ENCODE results near the gene ARPC1A.

DNA sequence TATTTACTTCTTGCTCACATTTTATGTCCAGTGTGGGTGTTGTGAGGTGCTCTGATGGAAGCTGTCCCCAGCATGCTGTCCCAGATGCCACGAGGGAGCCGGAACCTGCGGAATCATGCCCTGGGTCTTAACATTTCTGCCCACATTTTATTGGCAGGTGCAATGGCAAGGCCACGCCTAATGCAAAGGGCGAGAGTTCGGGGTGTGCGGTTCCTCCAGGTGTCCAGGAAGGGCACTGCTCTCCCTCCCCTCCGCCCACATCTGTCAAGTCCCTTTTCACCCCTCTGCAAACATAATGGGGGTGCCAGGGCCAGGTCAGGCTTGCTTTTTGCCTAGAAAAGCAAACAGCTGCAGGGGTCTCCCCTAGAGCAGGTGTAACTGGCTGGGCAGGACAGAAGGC is 66.3 kb downstream of the ARPC1A start:
- TF ChIP-seq SUZ12 (IDR thresholded peaks at IDR 0.05; ENCODE audit: extremely low read depth, insufficient read depth, insufficient read length) (no peak), YY1 (IDR thresholded peaks at IDR 0.05; ENCODE audit: insufficient read depth, insufficient read length) (no peak)
